ENCODE data around the gene PALLD.

DNA sequence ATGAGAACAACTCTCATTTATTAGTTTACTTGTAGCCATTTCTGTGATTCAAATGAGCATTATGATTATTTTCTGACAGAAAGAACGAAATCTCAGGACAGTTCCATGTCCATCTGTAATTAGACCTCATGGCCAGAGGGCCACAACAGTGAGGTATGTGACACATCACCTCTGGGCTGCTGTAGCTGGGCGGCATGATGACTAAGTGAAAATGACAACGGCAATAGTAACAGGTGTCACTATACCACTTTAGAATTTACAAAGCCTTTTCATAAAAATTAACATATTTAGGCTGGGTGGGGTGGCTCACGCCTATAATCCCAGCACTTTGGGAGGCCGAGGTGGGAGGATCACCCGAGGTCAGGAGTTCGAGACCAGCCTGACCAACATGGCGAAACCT is 260.6 kb downstream of the PALLD start:
- TF ChIP-seq, protein P1, sequence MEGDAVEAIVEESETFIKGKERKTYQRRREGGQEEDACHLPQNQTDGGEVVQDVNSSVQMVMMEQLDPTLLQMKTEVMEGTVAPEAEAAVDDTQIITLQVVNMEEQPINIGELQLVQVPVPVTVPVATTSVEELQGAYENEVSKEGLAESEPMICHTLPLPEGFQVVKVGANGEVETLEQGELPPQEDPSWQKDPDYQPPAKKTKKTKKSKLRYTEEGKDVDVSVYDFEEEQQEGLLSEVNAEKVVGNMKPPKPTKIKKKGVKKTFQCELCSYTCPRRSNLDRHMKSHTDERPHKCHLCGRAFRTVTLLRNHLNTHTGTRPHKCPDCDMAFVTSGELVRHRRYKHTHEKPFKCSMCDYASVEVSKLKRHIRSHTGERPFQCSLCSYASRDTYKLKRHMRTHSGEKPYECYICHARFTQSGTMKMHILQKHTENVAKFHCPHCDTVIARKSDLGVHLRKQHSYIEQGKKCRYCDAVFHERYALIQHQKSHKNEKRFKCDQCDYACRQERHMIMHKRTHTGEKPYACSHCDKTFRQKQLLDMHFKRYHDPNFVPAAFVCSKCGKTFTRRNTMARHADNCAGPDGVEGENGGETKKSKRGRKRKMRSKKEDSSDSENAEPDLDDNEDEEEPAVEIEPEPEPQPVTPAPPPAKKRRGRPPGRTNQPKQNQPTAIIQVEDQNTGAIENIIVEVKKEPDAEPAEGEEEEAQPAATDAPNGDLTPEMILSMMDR (IDR thresholded peaks at IDR 0.05; ENCODE audit: low read depth, low read length), result no peak
- no peak for TF ChIP-seq POLR2A (IDR thresholded peaks at IDR 0.05; ENCODE audit: extremely low read depth, insufficient read length)
